Left lung (tissue), 10 donors: ENCODE results near the gene DDX31. TPM values are rescaled to one million over a fixed set of nuclear protein-coding genes. Genes with fewer than 3 reads are reported as not detected.

ENCODE experiments used
- ATAC-seq: fragments of 200-7000 bp; cut with Tn5 transposase; one replicate; pipeline ENCODE4 v1.9.1; 2020; ENCODE audit warnings: moderate library complexity
- DNase-seq, 4 donors: peaks; one replicate each; pipeline ENCODE4 v3.0.0-alpha.2; 2013 to 2020
- H3K27ac ChIP-seq, 2 donors: fragments of 200-600 bp; sonication (generic) in 1 of 2; one replicate each; pipeline versions ENCODE4 v1.5.0 to v1.8.0; 2020 to 2021
- H3K27me3 ChIP-seq, 2 donors: fragments of 200-600 bp; sonication (generic) in 1 of 2; one replicate each; pipeline versions ENCODE4 v1.5.0 to v1.8.0; 2020 to 2021
- H3K36me3 ChIP-seq, 2 donors: fragments of 200-600 bp; sonication (generic) in 1 of 2; one replicate each; pipeline versions ENCODE4 v1.5.0 to v1.8.0; 2020 to 2021
- H3K4me1 ChIP-seq, 2 donors: fragments of 200-600 bp; one replicate each; pipeline ENCODE4 v1.8.0; 2021
- H3K4me3 ChIP-seq, 2 donors: fragments of 200-600 bp; sonication (generic) in 1 of 2; one replicate each; pipeline versions ENCODE4 v1.5.0 to v1.8.0; 2020 to 2021; ENCODE audit warnings: mild to moderate bottlenecking in 1 of 2
- H3K9me3 ChIP-seq, 2 donors: fragments of 200-600 bp; sonication (generic) in 1 of 2; one replicate each; pipeline versions ENCODE4 v1.5.0 to v1.8.0; 2020 to 2021
- CTCF ChIP-seq, 2 donors: fragments of 200-600 bp; sonication (generic) in 1 of 2; IDR thresholded peaks; one replicate each; pipeline versions ENCODE4 v1.5.0 to v1.8.0; 2021; ENCODE audit warnings: antibody characterized with exemption in 2 of 2
- intact Hi-C, 2 donors: fragments of 100-400 bp; cut with DNase I; formaldehyde crosslinking; loops; one replicate each; pipeline versions ENCODE4 v1.11.2 to v1.14.2; 2022
- polyA plus RNA-seq, 6 donors: library from polyadenylated mRNA; unstranded; fragments of 120-200 nt; gene quantifications; one replicate each; pipeline ENCODE4 v1.2.1, GENCODE V29; 2013; ENCODE audit not compliant: insufficient read length in 6 of 6
- total RNA-seq, 2 donors: library from RNA; stranded (reverse); fragmentation: NEBNext Ultra II Directional; extraction: Animal tissue kit (Norgen Biotek cat#: 25700); gene quantifications; one replicate each; pipeline ENCODE4 v1.2.1, GENCODE V29; 2021
- donor health status: DM: no; HTN: yes; CAD: no.
- donor health status: DM: no; HTN: no; CAD: no.

DDX31 gene
- total and polyA plus RNA-seq, 8 donors, result 12.0 to 16.5 (median 14.9) TPM

- no peak for TF ChIP-seq CTCF (IDR thresholded peaks at IDR 0.05)
- DNase-seq (no peak), ATAC-seq (no peak)
- Histone ChIP-seq H3K4me3 (no peak overlapping the region), H3K27me3 (peaks cover 97 to 100% of the 10 kb centered on the region in 2 donors), H3K9me3 (no peaks in the 10 kb centered on the region), H3K4me1 (peaks cover 3 to 6% of the 10 kb centered on the region in 2 donors), H3K36me3 (no peaks in the 10 kb centered on the region), H3K27ac (no peak overlapping the region)
- intact Hi-C loops, result no loop called here
Measured at GRCh38 chr9:132582786-132583583, 86.8 kb downstream of the DDX31 start.

GRCh38 chr9:132582276-132582785, 87.5 kb downstream of the DDX31 start, which contains the start of gene BARHL1:
BARHL1 (plus strand) TSS chr9:132582606; CDS start chr9:132582798, 192 bp downstream.
- DNase-seq (no peak), ATAC-seq (no peak)
- Histone ChIP-seq H3K27ac (no peak within 1 kb of the TSS), H3K27me3 (peaks cover 97 to 100% of the 10 kb centered on the region in 2 donors), H3K36me3 (no peaks in the 10 kb centered on the region), H3K9me3 (no peaks in the 10 kb centered on the region), H3K4me3 (peak within 1 kb of the TSS in 1 of 2 donors; percentile 14), H3K4me1 (peaks cover 3 to 6% of the 10 kb centered on the region in 2 donors)
- intact Hi-C loops, result no loop called here
- TF ChIP-seq CTCF (IDR thresholded peaks at IDR 0.05), result no peak

GRCh38 chr9:132579427-132579798, 90.4 kb downstream of the DDX31 start:
- H3K27me3 ChIP-seq, result peaks cover 75 to 100% of the 10 kb centered on the region in 2 donors
- no peak for TF ChIP-seq CTCF (IDR thresholded peaks at IDR 0.05)
- intact Hi-C loops, result loop anchor here in 1 of 2 donors (10.0 kb wide), 1 partner anchor 165 kb away; the partner anchor contains the start of gene CFAP77

GRCh38 chr9:132578367-132578932, 91.3 kb downstream of the DDX31 start:
- no peaks in the 10 kb centered on the region for H3K36me3 ChIP-seq
- H3K4me1 ChIP-seq, result peaks cover 3 to 6% of the 10 kb centered on the region in 2 donors
- no peak overlapping the region for H3K4me3 ChIP-seq
- H3K27ac ChIP-seq, result no peak overlapping the region
- TF ChIP-seq CTCF (IDR thresholded peaks at IDR 0.05), result no peak
- DNase-seq, result no peak
- no peaks in the 10 kb centered on the region for H3K9me3 ChIP-seq
- no peak for ATAC-seq
- peaks cover 65 to 100% of the 10 kb centered on the region in 2 donors for H3K27me3 ChIP-seq
- intact Hi-C loops, result loop anchor here in 1 of 2 donors (10.0 kb wide), 1 partner anchor 164 kb away; the partner anchor contains the start of gene CFAP77

More at GRCh38 chr9:132579427-132579798, 90.4 kb downstream of the DDX31 start:
- Histone ChIP-seq H3K36me3 (no peaks in the 10 kb centered on the region), H3K9me3 (no peaks in the 10 kb centered on the region), H3K4me1 (peaks cover 3 to 6% of the 10 kb centered on the region in 2 donors), H3K4me3 (no peak overlapping the region), H3K27ac (no peak overlapping the region)
- ATAC-seq, result no peak
- DNase-seq, result no peak

GRCh38 chr9:132577119-132577518, 92.7 kb downstream of the DDX31 start:
- no peak for TF ChIP-seq CTCF (IDR thresholded peaks at IDR 0.05)
- peaks cover 52 to 100% of the 10 kb centered on the region in 2 donors for H3K27me3 ChIP-seq
- intact Hi-C loops, result loop anchor here in 1 of 2 donors (10.0 kb wide), 1 partner anchor 162 kb away; the partner anchor contains the start of gene CFAP77
- no peak for DNase-seq
- no peaks in the 10 kb centered on the region for H3K36me3 ChIP-seq
- H3K27ac ChIP-seq, result no peak overlapping the region
- ATAC-seq, result no peak
- peaks cover 3 to 6% of the 10 kb centered on the region in 2 donors for H3K4me1 ChIP-seq
- H3K9me3 ChIP-seq, result no peaks in the 10 kb centered on the region
- H3K4me3 ChIP-seq, result no peak overlapping the region
